ENCODE measurements around the gene SNRPE.

Gene SNRPE

GRCh38 chr1:203873094-203873493, 11.7 kb downstream of the SNRPE start:
- Histone ChIP-seq H2AFZ (ENCODE audit: low read length) (no peak overlapping the region), H3K4me2 (ENCODE audit: low read depth, low read length) (no peak overlapping the region), H3K4me1 (ENCODE audit: low read length) (no peaks in the 10 kb centered on the region), H3K9me3 (replicated peaks; ENCODE audit: insufficient read depth, low read length) (no peaks in the 10 kb centered on the region), H3F3A (ENCODE audit: insufficient read depth, low read length) (no peaks in the 10 kb centered on the region; the same call in 1 of the 2 replicates), H3K79me2 (ENCODE audit: low read length) (no peaks in the 10 kb centered on the region), H3K9me2 (replicated peaks; ENCODE audit: insufficient read depth, low read length) (no peaks in the 10 kb centered on the region), H3K27ac (ENCODE audit: low read length) (no peak overlapping the region), H3K36me3 (replicated peaks; ENCODE audit: insufficient read depth, low read length) (0 out of 2 replicates have a peak, but pooled peaks cover 7% of the 10 kb centered on the region), H3K27me3 (replicated peaks; ENCODE audit: insufficient read depth, low read length) (no peaks in the 10 kb centered on the region), H4K20me1 (ENCODE audit: insufficient read depth, low read length) (no peaks in the 10 kb centered on the region), H3K9ac (ENCODE audit: low read length) (no peak overlapping the region), H3K4me3 (ENCODE audit: low read length) (no peak overlapping the region)
- TF ChIP-seq EZH2phosphoT487 (IDR thresholded peaks at IDR 0.05; ENCODE audit: low read length) = no peak
- TF ChIP-seq CTCF (IDR thresholded peaks at IDR 0.05; ENCODE audit: low read length) = no peak
- no peak for TF ChIP-seq EZH2 (optimal IDR thresholded peaks at IDR 0.05; ENCODE audit: low read depth, low read length)
- DNase-seq = no peak

- no peak overlapping the region for H3K4me2 ChIP-seq (ENCODE audit: low read depth, low read length)
- no peaks in the 10 kb centered on the region for H3K4me1 ChIP-seq (ENCODE audit: low read length)
- no peak overlapping the region for H2AFZ ChIP-seq (ENCODE audit: low read length)
- H3K9me3 ChIP-seq (replicated peaks; ENCODE audit: insufficient read depth, low read length) = no peaks in the 10 kb centered on the region
- DNase-seq = no peak
- H3K79me2 ChIP-seq (ENCODE audit: low read length) = no peaks in the 10 kb centered on the region
- H3F3A ChIP-seq (ENCODE audit: insufficient read depth, low read length) = no peaks in the 10 kb centered on the region
- no peaks in the 10 kb centered on the region for H4K20me1 ChIP-seq (ENCODE audit: insufficient read depth, low read length)
- H3K4me3 ChIP-seq (ENCODE audit: low read length) = no peak overlapping the region
- TF ChIP-seq EZH2 (optimal IDR thresholded peaks at IDR 0.05; ENCODE audit: low read depth, low read length) (no peak), EZH2phosphoT487 (IDR thresholded peaks at IDR 0.05; ENCODE audit: low read length) (no peak), CTCF (IDR thresholded peaks at IDR 0.05; ENCODE audit: low read length) (no peak)
- no peaks in the 10 kb centered on the region for H3K9me2 ChIP-seq (replicated peaks; ENCODE audit: insufficient read depth, low read length)
- no peak overlapping the region for H3K27ac ChIP-seq (ENCODE audit: low read length)
- H3K9ac ChIP-seq (ENCODE audit: low read length) = no peak overlapping the region
- no peaks in the 10 kb centered on the region for H3K36me3 ChIP-seq (replicated peaks; ENCODE audit: insufficient read depth, low read length)
- H3K27me3 ChIP-seq (replicated peaks; ENCODE audit: insufficient read depth, low read length) = no peaks in the 10 kb centered on the region
These were observed 17.0 kb downstream of the SNRPE start for GRCh38 chr1:203878422-203878821.

GRCh38 chr1:203880606-203881005, 19.2 kb downstream of the SNRPE start:
- Histone ChIP-seq H3K4me3 (ENCODE audit: low read length) (no peak overlapping the region), H4K20me1 (ENCODE audit: insufficient read depth, low read length) (no peaks in the 10 kb centered on the region), H3K4me1 (ENCODE audit: low read length) (no peaks in the 10 kb centered on the region), H3K9me2 (replicated peaks; ENCODE audit: insufficient read depth, low read length) (no peaks in the 10 kb centered on the region), H3F3A (ENCODE audit: insufficient read depth, low read length) (no peaks in the 10 kb centered on the region), H3K4me2 (ENCODE audit: low read depth, low read length) (no peak overlapping the region), H3K36me3 (replicated peaks; ENCODE audit: insufficient read depth, low read length) (no peaks in the 10 kb centered on the region), H3K27ac (ENCODE audit: low read length) (no peak overlapping the region), H3K9me3 (replicated peaks; ENCODE audit: insufficient read depth, low read length) (no peaks in the 10 kb centered on the region), H3K27me3 (replicated peaks; ENCODE audit: insufficient read depth, low read length) (no peaks in the 10 kb centered on the region), H2AFZ (ENCODE audit: low read length) (no peak overlapping the region), H3K79me2 (ENCODE audit: low read length) (no peaks in the 10 kb centered on the region), H3K9ac (ENCODE audit: low read length) (no peak overlapping the region)
- no peak for DNase-seq
- TF ChIP-seq EZH2phosphoT487 (IDR thresholded peaks at IDR 0.05; ENCODE audit: low read length) (no peak), CTCF (IDR thresholded peaks at IDR 0.05; ENCODE audit: low read length) (no peak), EZH2 (optimal IDR thresholded peaks at IDR 0.05; ENCODE audit: low read depth, low read length) (no peak)

Measured in MM.1S (cell line).